ENCODE data around the gene PAXX. TPM values are rescaled to one million over a fixed set of nuclear protein-coding genes. Genes with fewer than 3 reads are reported as not detected.

Gene PAXX
- total RNA-seq, 1 donor from 2014 or later, result 45.1 TPM

DNA sequence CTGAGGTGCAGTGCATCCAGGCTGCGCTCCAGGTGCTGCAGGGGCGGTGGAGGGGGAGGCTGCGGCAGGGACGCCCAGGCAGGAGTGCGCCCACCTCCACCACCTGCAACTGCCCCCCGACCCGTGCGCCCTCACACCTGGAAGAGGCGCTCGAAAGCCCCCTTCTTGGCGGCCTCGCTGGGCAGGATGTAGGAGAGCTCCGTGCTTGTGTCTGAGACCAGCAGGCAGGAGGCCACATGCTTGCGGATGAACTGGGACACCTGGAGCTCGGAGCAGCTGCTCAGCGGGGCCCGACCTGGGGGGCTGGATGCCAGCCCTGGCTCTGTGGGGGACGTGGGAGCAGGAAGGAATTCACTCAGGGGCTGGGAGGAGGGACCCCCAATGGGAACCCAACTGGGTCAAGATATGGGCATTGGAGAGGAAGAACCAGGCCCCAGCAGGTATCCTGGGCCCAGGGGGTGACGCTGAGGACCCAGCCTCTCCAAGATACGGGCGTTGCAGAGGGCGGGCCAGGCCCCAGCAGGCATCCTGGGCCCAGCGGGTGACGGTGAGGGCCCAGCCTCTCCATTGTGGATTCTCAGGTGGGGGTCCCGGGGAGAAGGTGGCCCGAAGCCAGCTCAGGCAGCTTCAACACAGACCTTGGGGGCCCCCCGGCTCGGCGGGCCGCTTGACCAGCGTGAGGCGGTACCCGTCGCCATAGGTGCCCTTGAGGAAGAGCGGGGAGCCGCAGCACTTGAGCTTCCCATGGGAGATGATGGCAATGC is 22.7 kb downstream of the PAXX start:
- intact Hi-C loops (cut with DNase I), result no loop called here
- Histone ChIP-seq H3K27me3 (ENCODE audit: low read depth) (no peaks in the 10 kb centered on the region), H3K4me3 (no peak overlapping the region), H3K27ac (no peak overlapping the region), H3K9me3 (no peaks in the 10 kb centered on the region), H3K4me1 (no peaks in the 10 kb centered on the region), H3K36me3 (peaks cover 45% of the 10 kb centered on the region)
- DNase-seq (no peak), ATAC-seq (no peak)
- TF ChIP-seq, protein P1, sequence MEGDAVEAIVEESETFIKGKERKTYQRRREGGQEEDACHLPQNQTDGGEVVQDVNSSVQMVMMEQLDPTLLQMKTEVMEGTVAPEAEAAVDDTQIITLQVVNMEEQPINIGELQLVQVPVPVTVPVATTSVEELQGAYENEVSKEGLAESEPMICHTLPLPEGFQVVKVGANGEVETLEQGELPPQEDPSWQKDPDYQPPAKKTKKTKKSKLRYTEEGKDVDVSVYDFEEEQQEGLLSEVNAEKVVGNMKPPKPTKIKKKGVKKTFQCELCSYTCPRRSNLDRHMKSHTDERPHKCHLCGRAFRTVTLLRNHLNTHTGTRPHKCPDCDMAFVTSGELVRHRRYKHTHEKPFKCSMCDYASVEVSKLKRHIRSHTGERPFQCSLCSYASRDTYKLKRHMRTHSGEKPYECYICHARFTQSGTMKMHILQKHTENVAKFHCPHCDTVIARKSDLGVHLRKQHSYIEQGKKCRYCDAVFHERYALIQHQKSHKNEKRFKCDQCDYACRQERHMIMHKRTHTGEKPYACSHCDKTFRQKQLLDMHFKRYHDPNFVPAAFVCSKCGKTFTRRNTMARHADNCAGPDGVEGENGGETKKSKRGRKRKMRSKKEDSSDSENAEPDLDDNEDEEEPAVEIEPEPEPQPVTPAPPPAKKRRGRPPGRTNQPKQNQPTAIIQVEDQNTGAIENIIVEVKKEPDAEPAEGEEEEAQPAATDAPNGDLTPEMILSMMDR (IDR thresholded peaks at IDR 0.05), result no peak

DNA sequence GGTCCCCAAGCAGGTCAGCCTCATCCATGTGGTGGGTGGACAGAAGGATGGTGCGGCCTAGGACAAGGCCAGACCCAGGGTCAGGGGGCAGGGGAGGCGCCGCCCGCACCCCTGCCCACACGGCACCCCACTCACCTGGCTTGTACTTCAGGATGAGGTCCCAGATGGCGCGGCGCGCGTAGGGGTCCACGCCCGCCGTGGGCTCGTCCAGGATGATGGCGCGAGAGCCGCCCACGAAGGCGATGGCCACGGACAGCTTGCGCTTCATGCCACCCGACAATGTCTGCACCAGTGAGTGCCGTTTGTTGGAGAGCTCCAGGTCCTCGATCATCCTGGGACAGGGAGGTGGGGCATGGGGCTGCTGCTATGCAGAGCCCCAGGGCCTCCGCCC is 23.3 kb downstream of the PAXX start:
- Histone ChIP-seq H3K9me3 (no peaks in the 10 kb centered on the region), H3K27ac (no peak overlapping the region), H3K36me3 (peaks cover 43% of the 10 kb centered on the region), H3K27me3 (ENCODE audit: low read depth) (no peaks in the 10 kb centered on the region), H3K4me1 (no peaks in the 10 kb centered on the region), H3K4me3 (no peak overlapping the region)
- intact Hi-C loops (cut with DNase I), result no loop called here
- ATAC-seq, result no peak
- DNase-seq, result no peak
- TF ChIP-seq, protein P1 (IDR thresholded peaks at IDR 0.05), result no peak

DNA sequence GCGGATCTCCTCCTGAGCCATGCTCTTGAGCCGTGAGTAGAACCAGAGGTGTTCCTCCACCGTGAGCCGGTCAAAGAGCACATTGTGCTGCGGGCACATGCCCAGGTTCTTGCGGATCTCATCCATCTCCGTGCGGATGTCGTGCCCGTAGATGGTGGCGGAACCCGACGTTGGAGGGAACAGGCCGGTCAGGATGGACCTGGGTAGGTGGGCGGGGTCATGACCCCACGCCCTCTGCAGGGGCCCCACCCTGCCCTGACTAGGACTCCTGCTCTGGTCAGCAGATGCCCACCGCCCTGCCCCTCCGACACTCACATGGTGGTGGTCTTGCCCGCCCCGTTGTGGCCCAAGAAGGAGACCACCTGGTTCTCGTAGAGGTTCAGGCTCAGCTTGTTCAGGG is 23.8 kb downstream of the PAXX start:
- Histone ChIP-seq H3K36me3 (peaks cover 44% of the 10 kb centered on the region), H3K4me3 (no peak overlapping the region)
- intact Hi-C loops (cut with DNase I), result no loop called here

DNA sequence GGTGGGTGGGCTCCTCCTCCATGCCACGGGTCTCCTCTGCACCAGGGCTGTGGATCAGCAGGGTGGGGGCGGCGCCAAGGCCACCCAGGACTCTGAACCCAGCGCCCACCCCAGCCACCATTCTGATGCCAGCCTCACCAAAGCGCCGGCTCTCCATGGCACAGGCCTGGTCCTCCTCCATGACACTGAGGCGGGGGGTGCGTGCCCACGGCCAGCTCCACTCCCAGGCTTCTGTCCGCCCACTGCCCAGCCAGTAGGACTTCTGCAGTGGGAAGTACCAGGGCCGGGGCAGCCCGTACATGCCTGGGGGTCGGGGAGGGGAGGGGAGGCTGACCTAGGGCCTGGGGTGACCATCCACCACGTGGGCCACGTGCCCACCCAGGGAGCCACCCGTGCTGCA is 24.2 kb downstream of the PAXX start:
- Histone ChIP-seq H3K4me1 (no peaks in the 10 kb centered on the region), H3K36me3 (peaks cover 46% of the 10 kb centered on the region), H3K27me3 (ENCODE audit: low read depth) (no peaks in the 10 kb centered on the region), H3K4me3 (no peak overlapping the region), H3K9me3 (no peaks in the 10 kb centered on the region), H3K27ac (no peak overlapping the region)
- DNase-seq, result no peak
- intact Hi-C loops (cut with DNase I), result no loop called here
- TF ChIP-seq, protein P1 (IDR thresholded peaks at IDR 0.05), result no peak
- no peak for ATAC-seq

More for the DNA sequence above, 23.8 kb downstream of the PAXX start:
- Histone ChIP-seq H3K27ac (no peak overlapping the region), H3K27me3 (ENCODE audit: low read depth) (no peaks in the 10 kb centered on the region), H3K9me3 (no peaks in the 10 kb centered on the region), H3K4me1 (no peaks in the 10 kb centered on the region)
- TF ChIP-seq, protein P1 (IDR thresholded peaks at IDR 0.05), result no peak
- ATAC-seq (no peak), DNase-seq (no peak)

DNA sequence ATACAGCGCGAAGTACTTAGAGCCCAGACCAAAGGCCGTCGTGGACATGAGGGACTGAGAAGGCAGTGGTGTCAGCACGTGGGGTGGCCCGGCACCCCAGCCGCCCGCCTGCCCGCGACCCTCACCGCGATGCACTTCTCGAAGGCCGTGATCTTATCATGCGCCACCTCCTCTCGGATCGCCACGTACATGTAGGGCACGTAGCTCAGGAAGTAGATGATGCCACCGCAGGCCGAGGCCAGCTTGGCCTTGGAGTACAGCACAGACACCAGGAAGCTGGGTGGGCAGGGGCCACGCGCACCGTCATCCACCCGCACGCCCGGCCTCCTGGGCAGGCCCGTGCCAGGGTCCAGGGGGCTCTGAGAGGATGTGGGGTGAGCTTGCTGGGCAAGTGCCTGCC is 24.8 kb downstream of the PAXX start:
- intact Hi-C loops (cut with DNase I), result no loop called here
- TF ChIP-seq, protein P1 (IDR thresholded peaks at IDR 0.05), result no peak
- Histone ChIP-seq H3K36me3 (peaks cover 41% of the 10 kb centered on the region), H3K4me1 (no peaks in the 10 kb centered on the region), H3K9me3 (no peaks in the 10 kb centered on the region), H3K4me3 (no peak overlapping the region), H3K27ac (no peak overlapping the region), H3K27me3 (ENCODE audit: low read depth) (no peaks in the 10 kb centered on the region)
- no peak for DNase-seq
- ATAC-seq, result no peak

All from lower lobe of right lung (tissue), 2 donors.